NCI-H2196 treated with DMSO at 0.1 percent for 48 hours (cell line): ENCODE results near the gene IL18BP.

Experiments used
- DNase-seq: peaks from one replicate; lab custom pipeline; 2025; ENCODE audit not compliant: unreplicated experiment; lab: John Stamatoyannopoulos, UW

Gene IL18BP

DNA sequence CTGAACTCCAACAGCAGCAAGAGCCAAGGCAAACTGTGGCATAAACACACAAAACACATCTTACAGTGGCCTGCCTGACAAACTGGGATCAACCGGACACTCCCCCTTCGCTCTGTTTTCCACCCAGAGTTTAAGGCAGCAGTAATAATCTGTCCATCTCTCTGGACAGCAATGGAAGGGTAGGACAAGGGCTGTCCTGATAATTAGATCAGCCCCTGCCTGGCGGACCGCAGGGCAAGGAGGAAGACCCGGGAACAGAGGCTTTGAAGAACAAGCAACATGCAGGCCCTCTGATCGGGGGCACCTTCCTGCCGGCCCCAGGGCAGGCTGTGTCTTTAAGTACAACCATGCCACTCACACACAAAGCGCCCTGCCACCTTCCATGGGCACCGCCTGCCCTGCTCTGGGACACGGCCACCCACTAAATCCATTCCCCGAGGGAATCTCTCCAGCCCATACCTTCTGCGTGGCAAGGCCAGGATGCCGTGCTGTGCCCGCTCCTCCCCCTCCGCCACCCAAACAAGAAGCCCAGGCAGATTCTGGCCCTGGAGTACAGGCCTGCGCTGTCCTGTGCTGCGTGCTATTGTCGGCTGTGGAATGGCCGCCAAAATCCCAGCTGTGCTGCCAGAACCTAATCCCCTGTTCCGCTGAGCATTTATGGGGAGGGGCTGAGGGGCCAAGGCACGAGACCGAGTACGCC, 42.8 kb downstream of the IL18BP start:
- peak; percentile 71 for DNase-seq

DNA sequence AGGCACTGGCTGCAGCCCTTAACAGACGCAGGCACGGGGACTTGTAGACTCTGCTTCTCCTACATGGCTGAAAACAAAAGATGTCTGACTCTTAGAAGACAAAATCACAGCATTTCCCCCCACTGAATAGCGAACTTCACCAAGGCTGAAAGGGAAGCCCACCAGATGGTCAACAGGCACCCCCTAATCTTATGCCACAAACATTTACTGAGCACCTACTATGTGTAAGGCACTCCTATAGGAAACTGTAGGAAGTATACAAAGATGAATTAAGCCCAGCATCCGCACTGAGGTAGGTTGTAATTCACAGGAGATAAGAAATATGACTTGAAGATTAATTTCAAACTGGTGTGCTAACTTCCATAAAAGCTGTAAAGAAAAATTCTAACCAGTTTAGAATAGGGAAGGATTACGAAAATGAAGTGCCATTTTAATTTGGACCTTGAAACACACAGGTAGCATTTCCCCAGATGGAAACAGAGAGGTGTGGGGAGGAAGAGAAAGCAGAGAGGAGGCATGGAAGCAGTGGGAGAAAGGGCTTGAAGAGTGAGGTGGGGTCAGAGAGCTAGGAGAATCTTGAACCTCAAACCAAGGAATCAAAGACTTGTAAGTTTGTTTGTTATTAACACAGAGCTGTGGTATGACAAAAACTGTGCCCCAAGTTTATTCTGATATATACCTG, 43.5 kb downstream of the IL18BP start:
- peak; percentile 56 for DNase-seq

DNA sequence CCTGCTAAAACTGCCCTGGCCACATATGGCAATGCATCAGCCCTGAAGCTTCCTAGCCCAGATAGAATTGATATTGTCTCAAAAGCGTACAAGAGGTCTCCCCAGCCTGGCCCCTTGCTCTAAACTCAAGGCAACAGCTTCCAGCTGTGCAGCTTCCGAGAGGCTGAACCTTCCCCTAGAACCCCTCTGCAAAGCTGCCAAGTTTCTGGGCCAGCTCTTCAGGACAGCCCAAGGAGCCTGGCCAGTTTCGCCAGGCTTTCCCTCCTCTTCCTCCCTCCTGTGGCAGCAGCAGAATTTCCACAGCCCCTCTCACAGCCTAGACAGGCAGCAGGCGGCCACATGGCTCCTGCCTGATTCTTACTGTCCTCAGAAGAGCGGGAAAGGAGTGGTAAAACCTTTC, 47.1 kb downstream of the IL18BP start:
- DNase-seq = no peak

DNA sequence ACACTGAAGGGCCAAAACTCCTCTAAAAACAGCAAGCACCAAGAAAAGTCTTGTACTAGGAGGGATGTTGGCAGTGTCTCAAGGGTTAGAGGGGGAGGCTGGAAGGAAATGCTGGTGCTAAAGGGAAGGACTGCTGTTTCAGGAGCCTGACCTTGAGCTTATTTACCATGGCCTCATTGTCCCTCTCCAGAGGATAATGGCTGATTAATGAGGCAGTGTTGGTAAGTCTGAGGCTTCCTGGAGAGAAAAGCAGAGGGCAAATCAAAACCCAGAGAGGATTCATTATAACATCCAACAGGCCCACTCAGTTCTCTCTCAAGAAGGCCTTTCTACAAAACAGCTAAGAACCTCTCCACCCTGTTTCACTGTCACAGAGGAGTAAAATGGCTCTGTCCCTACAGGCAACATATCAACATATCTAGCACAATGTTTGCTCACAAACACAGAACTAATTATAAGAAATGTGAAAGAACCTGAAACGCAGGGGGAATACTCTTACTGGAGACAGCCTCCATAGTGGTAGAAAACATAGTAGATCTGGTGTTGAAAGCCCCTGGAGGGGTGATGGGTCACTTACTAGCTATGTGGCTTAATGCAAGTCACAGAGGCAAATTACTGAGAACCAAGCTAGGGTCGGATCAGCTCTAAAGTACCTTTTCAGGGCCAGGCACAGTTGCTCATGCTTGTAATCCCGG, 50.2 kb downstream of the IL18BP start:
- DNase-seq = no peak
